Epithelial cell of esophagus (primary cell): ENCODE measurements around the gene KCTD5.
"Not testable (repeated sequence)": the region's sequence is repeated elsewhere in the genome, so short reads cannot be mapped to it uniquely, and the experiment has no call there.

Source experiments
- DNase-seq: peaks from one replicate; pipeline ENCODE4 v3.0.0; 2010; ENCODE audit warnings: low read depth
- H3K4me3 ChIP-seq: 2 replicates; pipeline ENCODE4 v1.5.1; 2011; ENCODE audit warnings: mild to moderate bottlenecking, low read length, control low read depth
- CTCF ChIP-seq: IDR thresholded peaks from 2 replicates; pipeline ENCODE4 v1.5.1; 2011; ENCODE audit warnings: low read depth, mild to moderate bottlenecking, low read length, control low read depth, inconsistent platforms; ENCODE audit not compliant: insufficient read depth; ENCODE audit errors: missing control alignments

Gene KCTD5

GRCh38 chr16:2682209-2683021 lies at the start of gene KCTD5:
Gene KCTD5 (plus strand): TSS chr16:2682523. CDS start chr16:2682549, 26 bp downstream.
- peak within 1 kb of the TSS; percentile 90 for H3K4me3 ChIP-seq
- peak; percentile 97 for DNase-seq
- no peak for TF ChIP-seq CTCF

GRCh38 chr16:2639071-2639721 lies 43.1 kb upstream of the KCTD5 start:
- DNase-seq, H3K4me3 ChIP-seq: not testable (repeated sequence)

GRCh38 chr16:2639722-2640072 lies 42.6 kb upstream of the KCTD5 start:
- H3K4me3 ChIP-seq, result not testable (repeated sequence)

GRCh38 chr16:2642561-2642960 lies 39.8 kb upstream of the KCTD5 start:
- H3K4me3 ChIP-seq, DNase-seq: not testable (repeated sequence)

More at GRCh38 chr16:2639722-2640072, 42.6 kb upstream of the KCTD5 start:
- DNase-seq, result not testable (repeated sequence)

- not testable (repeated sequence) for H3K4me3 ChIP-seq, DNase-seq
These were observed 37.4 kb upstream of the KCTD5 start for GRCh38 chr16:2644754-2645453.

GRCh38 chr16:2651268-2651871 lies 31.0 kb upstream of the KCTD5 start:
- not testable (repeated sequence) for H3K4me3 ChIP-seq, DNase-seq

- not testable (repeated sequence) for DNase-seq, H3K4me3 ChIP-seq
These were observed 28.4 kb upstream of the KCTD5 start for GRCh38 chr16:2653915-2654314.

GRCh38 chr16:2654949-2655348 lies 27.4 kb upstream of the KCTD5 start:
- H3K4me3 ChIP-seq, DNase-seq: not testable (repeated sequence)

- H3K4me3 ChIP-seq, result no peak overlapping the region
- no peak for TF ChIP-seq CTCF
These were observed 25.3 kb upstream of the KCTD5 start for GRCh38 chr16:2656985-2657384.

GRCh38 chr16:2657803-2658202 lies 24.5 kb upstream of the KCTD5 start:
- H3K4me3 ChIP-seq, DNase-seq: not testable (repeated sequence)

More at GRCh38 chr16:2656985-2657384, 25.3 kb upstream of the KCTD5 start:
- no peak for DNase-seq

- DNase-seq, H3K4me3 ChIP-seq: not testable (repeated sequence)
These were observed 22.8 kb upstream of the KCTD5 start for GRCh38 chr16:2659560-2659959.

- H3K4me3 ChIP-seq, DNase-seq: not testable (repeated sequence)
These were observed 22.2 kb upstream of the KCTD5 start for GRCh38 chr16:2660014-2660662.
